Measurements from ENCODE around the gene TFF2.

GRCh38 chr21:42320791-42321190 is 30.0 kb downstream of the TFF2 start:
- TF ChIP-seq EZH2 (IDR thresholded peaks at IDR 0.05; ENCODE audit: borderline replicate concordance, low read length) = no peak
- no peak for TF ChIP-seq CTCF (IDR thresholded peaks at IDR 0.05; ENCODE audit: low read length)

All from OCI-LY1 (cell line).